HTR-8/SVneo (cell line): ENCODE results near the gene TNKS2.
"Not testable (repeated sequence)": the region's sequence is repeated elsewhere in the genome, so short reads cannot be mapped to it uniquely, and the experiment has no call there.

Experiments used
- DNase-seq: peaks from one replicate; pipeline ENCODE4 v3.0.0; 2011; ENCODE audit warnings: low spot score, mixed read lengths; ENCODE audit not compliant: insufficient read length
- FAIRE-seq: peaks from 2 replicates; lab custom pipeline; 2011; peaks lifted over from hg19 to GRCh38; lab: Jason Lieb, UNC

Gene TNKS2

GRCh38 chr10:91797874-91798648 lies at the start of gene TNKS2:
TSS of gene TNKS2 (plus strand) at chr10:91798426. CDS start at chr10:91798691, 265 bp downstream.
- FAIRE-seq (peak; percentile 99), DNase-seq (peak; percentile 96)

- not testable (repeated sequence) for FAIRE-seq, DNase-seq
Observed at GRCh38 chr10:91749592-91749991, 48.6 kb upstream of the TNKS2 start.

- FAIRE-seq = no peak
- no peak for DNase-seq
Observed at GRCh38 chr10:91756286-91756685, 41.9 kb upstream of the TNKS2 start.

- DNase-seq (peak; percentile 46), FAIRE-seq (no peak)
Observed at GRCh38 chr10:91758303-91759146, 39.7 kb upstream of the TNKS2 start.

- FAIRE-seq (peak; percentile 44), DNase-seq (no peak)
Observed at GRCh38 chr10:91759581-91759986, 38.6 kb upstream of the TNKS2 start.

GRCh38 chr10:91761721-91762120 lies 36.5 kb upstream of the TNKS2 start:
- DNase-seq (no peak), FAIRE-seq (no peak)

- FAIRE-seq (no peak), DNase-seq (no peak)
Observed at GRCh38 chr10:91762878-91763277, 35.3 kb upstream of the TNKS2 start.

GRCh38 chr10:91766676-91767075 lies 31.6 kb upstream of the TNKS2 start:
- DNase-seq = no peak
- FAIRE-seq = no peak

- no peak for DNase-seq
- FAIRE-seq = no peak
Observed at GRCh38 chr10:91768123-91768522, 30.1 kb upstream of the TNKS2 start.

GRCh38 chr10:91771907-91772306 lies 26.3 kb upstream of the TNKS2 start:
- no peak for FAIRE-seq

GRCh38 chr10:91772461-91772860 lies 25.8 kb upstream of the TNKS2 start:
- FAIRE-seq = no peak

More at GRCh38 chr10:91771907-91772306, 26.3 kb upstream of the TNKS2 start:
- DNase-seq = no peak

GRCh38 chr10:91772869-91773268 lies 25.4 kb upstream of the TNKS2 start:
- FAIRE-seq = no peak
- DNase-seq = no peak

More at GRCh38 chr10:91772461-91772860, 25.8 kb upstream of the TNKS2 start:
- DNase-seq = no peak

GRCh38 chr10:91774571-91774970 lies 23.7 kb upstream of the TNKS2 start:
- DNase-seq = no peak
- FAIRE-seq = no peak

GRCh38 chr10:91775731-91776130 lies 22.5 kb upstream of the TNKS2 start:
- FAIRE-seq = no peak
- DNase-seq = no peak

GRCh38 chr10:91776266-91776665 lies 22.0 kb upstream of the TNKS2 start:
- FAIRE-seq = no peak
- no peak for DNase-seq

GRCh38 chr10:91778485-91778884 lies 19.7 kb upstream of the TNKS2 start:
- no peak for FAIRE-seq
- no peak for DNase-seq

GRCh38 chr10:91779011-91779605 lies 19.1 kb upstream of the TNKS2 start:
- FAIRE-seq (peak; percentile 26), DNase-seq (no peak)

- DNase-seq = no peak
- no peak for FAIRE-seq
Observed at GRCh38 chr10:91782539-91782938, 15.7 kb upstream of the TNKS2 start.

- DNase-seq (no peak), FAIRE-seq (no peak)
Observed at GRCh38 chr10:91785830-91786229, 12.4 kb upstream of the TNKS2 start.

GRCh38 chr10:91787258-91787657 lies 11.0 kb upstream of the TNKS2 start:
- DNase-seq (no peak), FAIRE-seq (no peak)

- DNase-seq (no peak), FAIRE-seq (no peak)
Observed at GRCh38 chr10:91787810-91788209, 10.4 kb upstream of the TNKS2 start.
